Testis (tissue), 3 donors: ENCODE results near the gene MAP7. TPM values are rescaled to one million over a fixed set of nuclear protein-coding genes. Genes with fewer than 3 reads are reported as not detected.

Experiments used
- DNase-seq: peaks from one replicate; pipeline ENCODE4 v3.0.0-alpha.2; 2019
- H3K27ac ChIP-seq, 2 donors: fragments of 200-600 bp; sonication (generic); one replicate each; pipeline ENCODE4 v1.5.1; 2019
- H3K27me3 ChIP-seq: fragments of 200-600 bp; sonication (generic); one replicate; pipeline ENCODE4 v1.5.1; 2019
- H3K36me3 ChIP-seq: fragments of 200-600 bp; sonication (generic); one replicate; pipeline ENCODE4 v1.5.1; 2017; ENCODE audit warnings: low read depth; ENCODE audit errors: missing control alignments
- H3K4me1 ChIP-seq: fragments of 200-600 bp; sonication (generic); one replicate; pipeline ENCODE4 v1.5.1; 2019
- H3K4me3 ChIP-seq, 2 donors: fragments of 200-600 bp; sonication (generic); one replicate each; pipeline ENCODE4 v1.5.1; 2017 to 2019
- H3K9me3 ChIP-seq: fragments of 200-600 bp; sonication (generic); one replicate; pipeline ENCODE4 v1.5.1; 2017
- POLR2A ChIP-seq: fragments of 450-650 bp; IDR thresholded peaks from one replicate; pipeline ENCODE4 v1.6.1; 2017; ENCODE audit warnings: antibody characterized with exemption, mild to moderate bottlenecking, moderate library complexity
- WGBS, 2 donors: methylation state at CpG; one replicate each; pipeline ENCODE4 v1.1.5; 2018; 5-methylcytosine and 5-hydroxymethylcytosine counted together
- intact Hi-C: fragments of 100-400 bp; cut with DNase I; formaldehyde crosslinking; loops from one replicate; pipeline ENCODE4 v1.15.1; 2023; ENCODE audit warnings: low total_unique reads
- polyA plus RNA-seq: library from polyadenylated mRNA; stranded (reverse); fragments of 350-450 nt; fragmentation: Illumina TruSeq; extraction: RNeasy Lipid Tissue Mini Kit (QIAGEN cat#74804); gene quantifications from one replicate; pipeline ENCODE4 v1.2.3, GENCODE V29; 2014; ENCODE audit warnings: low read depth, low replicate concordance; ENCODE audit not compliant: insufficient read depth
- total RNA-seq, 2 donors: library from RNA; depleted of rRNA; stranded (reverse); fragments of >200 nt; gene quantifications; one replicate each; pipeline ENCODE4 v1.2.3, GENCODE V29; 2016
- TF ChIP-seq, protein P1 (sequence below), 3 experiments: fragments of 450-650 bp in 2 of 3; fragments of 200-600 bp in 1 of 3; sonication (generic) in 1 of 3; IDR thresholded peaks; one replicate each; pipeline ENCODE4 v1.5.1; 2016 to 2019; ENCODE audit warnings: antibody characterized with exemption in 3 of 3, mild to moderate bottlenecking in 2 of 3, moderate library complexity in 1 of 3

Gene MAP7
- total and polyA plus RNA-seq, 3 donors from 2014 or later: 38.5 to 61.4 (median 48.7) TPM

DNA sequence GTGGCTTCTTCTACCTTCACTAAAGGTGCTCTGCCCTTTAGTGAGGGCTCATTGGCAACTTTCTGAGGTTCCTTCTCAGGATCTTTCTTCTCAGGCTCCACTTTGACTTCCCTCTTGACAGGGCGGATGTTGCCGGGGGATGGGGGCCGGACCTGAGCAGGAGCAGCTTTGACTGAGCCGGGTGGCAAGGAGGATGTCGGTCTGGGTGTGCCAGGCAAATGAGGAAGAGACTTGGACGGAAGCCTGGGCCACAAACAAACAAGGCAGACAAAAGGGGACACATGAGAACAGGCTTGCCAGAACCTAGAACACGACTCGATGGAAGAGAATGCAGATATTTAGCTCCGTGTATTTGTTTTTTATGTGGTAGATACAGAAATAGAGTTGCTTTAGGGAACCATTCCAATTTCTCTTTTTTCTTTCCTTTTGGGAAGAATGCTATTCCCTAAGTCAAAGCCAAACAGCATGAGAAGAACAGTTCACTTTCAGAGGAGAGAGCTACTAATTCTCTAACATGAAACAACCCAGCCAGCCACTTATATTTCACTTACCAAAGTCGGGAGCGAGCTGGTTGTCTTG lies 184.4 kb downstream of the MAP7 start:
- H3K4me1 ChIP-seq: no peaks in the 10 kb centered on the region
- H3K9me3 ChIP-seq: no peaks in the 10 kb centered on the region
- TF ChIP-seq POLR2A: no peak
- TF ChIP-seq, protein P1, sequence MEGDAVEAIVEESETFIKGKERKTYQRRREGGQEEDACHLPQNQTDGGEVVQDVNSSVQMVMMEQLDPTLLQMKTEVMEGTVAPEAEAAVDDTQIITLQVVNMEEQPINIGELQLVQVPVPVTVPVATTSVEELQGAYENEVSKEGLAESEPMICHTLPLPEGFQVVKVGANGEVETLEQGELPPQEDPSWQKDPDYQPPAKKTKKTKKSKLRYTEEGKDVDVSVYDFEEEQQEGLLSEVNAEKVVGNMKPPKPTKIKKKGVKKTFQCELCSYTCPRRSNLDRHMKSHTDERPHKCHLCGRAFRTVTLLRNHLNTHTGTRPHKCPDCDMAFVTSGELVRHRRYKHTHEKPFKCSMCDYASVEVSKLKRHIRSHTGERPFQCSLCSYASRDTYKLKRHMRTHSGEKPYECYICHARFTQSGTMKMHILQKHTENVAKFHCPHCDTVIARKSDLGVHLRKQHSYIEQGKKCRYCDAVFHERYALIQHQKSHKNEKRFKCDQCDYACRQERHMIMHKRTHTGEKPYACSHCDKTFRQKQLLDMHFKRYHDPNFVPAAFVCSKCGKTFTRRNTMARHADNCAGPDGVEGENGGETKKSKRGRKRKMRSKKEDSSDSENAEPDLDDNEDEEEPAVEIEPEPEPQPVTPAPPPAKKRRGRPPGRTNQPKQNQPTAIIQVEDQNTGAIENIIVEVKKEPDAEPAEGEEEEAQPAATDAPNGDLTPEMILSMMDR (IDR thresholded peaks at IDR 0.05): no peak
- peak; percentile 30 for DNase-seq
- H3K4me3 ChIP-seq: no peak overlapping the region
- no peaks in the 10 kb centered on the region for H3K36me3 ChIP-seq
- 62 to 66% methylated on average over 11 of the region's 11 CpGs for WGBS, 2 donors
- H3K27me3 ChIP-seq: no peaks in the 10 kb centered on the region
- intact Hi-C loops: no loop called here
- H3K27ac ChIP-seq: no peak overlapping the region

GRCh38 chr6:136362421-136363356 lies 187.5 kb downstream of the MAP7 start:
- Histone ChIP-seq H3K4me3 (no peak overlapping the region), H3K27ac (no peak overlapping the region), H3K9me3 (no peaks in the 10 kb centered on the region), H3K27me3 (no peaks in the 10 kb centered on the region), H3K36me3 (no peaks in the 10 kb centered on the region), H3K4me1 (no peaks in the 10 kb centered on the region)
- WGBS, 2 donors: 65 to 72% methylated on average over 11 of the region's 11 CpGs
- TF ChIP-seq, protein P1 (IDR thresholded peaks at IDR 0.05): no peak
- no peak for TF ChIP-seq POLR2A
- no peak for DNase-seq
- intact Hi-C loops: no loop called here

- Histone ChIP-seq H3K4me3 (no peak overlapping the region), H3K27ac (no peak overlapping the region), H3K4me1 (no peaks in the 10 kb centered on the region), H3K27me3 (no peaks in the 10 kb centered on the region), H3K9me3 (no peaks in the 10 kb centered on the region), H3K36me3 (no peaks in the 10 kb centered on the region)
- intact Hi-C loops: no loop called here
- TF ChIP-seq, protein P1 (IDR thresholded peaks at IDR 0.05): no peak
- TF ChIP-seq POLR2A: no peak
- 65 to 87% methylated on average over 2 of the region's 2 CpGs for WGBS, 2 donors
- DNase-seq: no peak
Observed at GRCh38 chr6:136361787-136362186, 188.4 kb downstream of the MAP7 start.

- H3K4me1 ChIP-seq: no peaks in the 10 kb centered on the region
- no peaks in the 10 kb centered on the region for H3K9me3 ChIP-seq
- 81% methylated on average over 14 to 30 of the region's 30 CpGs for WGBS, 2 donors
- no peaks in the 10 kb centered on the region for H3K36me3 ChIP-seq
- peak overlapping the region in 1 of 2 donors; percentile 53 for H3K4me3 ChIP-seq
- no peak for DNase-seq
- intact Hi-C loops: no loop called here
- no peak overlapping the region for H3K27ac ChIP-seq
- H3K27me3 ChIP-seq: no peaks in the 10 kb centered on the region
- TF ChIP-seq, protein P1 (IDR thresholded peaks at IDR 0.05): no peak
- TF ChIP-seq POLR2A: no peak
Observed at GRCh38 chr6:136360783-136361182, 189.4 kb downstream of the MAP7 start.
